ENCODE data around the gene ATP2B2. TPM values are rescaled to one million over a fixed set of nuclear protein-coding genes. Genes with fewer than 3 reads are reported as not detected.

ATP2B2 gene
- total RNA-seq, 1 donor from 2014 or later, result 3.7 TPM

DNA sequence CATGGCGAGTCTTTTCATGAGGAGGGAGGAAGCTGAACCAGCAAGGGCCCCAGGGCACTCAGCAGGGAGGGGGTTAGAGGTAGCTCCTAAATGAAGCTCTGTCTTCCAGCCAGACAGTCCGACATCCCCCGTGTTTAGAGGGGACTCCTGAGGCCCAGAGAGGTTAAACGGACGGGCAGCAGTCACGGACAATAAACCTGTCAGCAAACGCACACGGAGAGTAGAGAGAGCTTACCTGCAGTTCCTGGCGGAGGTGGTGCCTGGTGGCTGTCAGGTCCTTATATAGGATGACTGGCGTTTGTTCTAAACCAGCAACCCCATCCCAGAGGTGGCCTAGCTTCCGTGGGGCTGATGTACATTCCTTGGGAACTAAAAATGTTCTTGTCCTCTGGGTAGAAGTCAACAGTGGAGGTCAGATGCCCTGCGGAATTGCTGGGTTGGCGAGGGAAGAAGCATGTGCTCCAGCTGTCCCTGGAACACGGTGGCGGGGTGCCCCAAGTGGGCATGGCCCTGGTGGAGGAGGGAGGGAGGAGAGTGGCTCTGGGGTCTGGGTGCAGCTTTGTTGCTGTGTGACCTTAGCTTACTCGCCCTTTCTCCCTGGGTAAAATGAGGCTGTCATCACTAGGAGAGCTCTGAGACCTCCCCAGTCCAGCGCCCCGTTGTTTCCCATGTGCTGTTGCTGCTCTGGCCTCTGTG, 214.8 kb downstream of the ATP2B2 start:
- H3K4me3 ChIP-seq (ENCODE audit: low read length in 3 of 3), result no peak overlapping the region
- peak overlapping the region in 1 of 3 donors; percentile 40 for H3K9ac ChIP-seq (ENCODE audit: low read depth in 1 of 3, low read length in 3 of 3)
- H3K4me1 ChIP-seq (ENCODE audit: control insufficient read depth in 3 of 3, insufficient read depth in 3 of 3, low read length in 3 of 3), result peaks cover 0 to 9% (median 0%) of the 10 kb centered on the region in 3 donors
- no peak overlapping the region for H3K27ac ChIP-seq (ENCODE audit: low read depth, low read length)
- peaks cover 23 to 37% (median 23%) of the 10 kb centered on the region in 3 donors for H3K36me3 ChIP-seq (ENCODE audit: control insufficient read depth in 3 of 3, insufficient read depth in 3 of 3, low read length in 3 of 3)
- no peaks in the 10 kb centered on the region for H3K27me3 ChIP-seq (ENCODE audit: control insufficient read depth in 3 of 3, insufficient read depth in 3 of 3, low read length in 3 of 3)
- H3K9me3 ChIP-seq (ENCODE audit: control insufficient read depth in 3 of 3, low read length in 3 of 3), result no peaks in the 10 kb centered on the region

DNA sequence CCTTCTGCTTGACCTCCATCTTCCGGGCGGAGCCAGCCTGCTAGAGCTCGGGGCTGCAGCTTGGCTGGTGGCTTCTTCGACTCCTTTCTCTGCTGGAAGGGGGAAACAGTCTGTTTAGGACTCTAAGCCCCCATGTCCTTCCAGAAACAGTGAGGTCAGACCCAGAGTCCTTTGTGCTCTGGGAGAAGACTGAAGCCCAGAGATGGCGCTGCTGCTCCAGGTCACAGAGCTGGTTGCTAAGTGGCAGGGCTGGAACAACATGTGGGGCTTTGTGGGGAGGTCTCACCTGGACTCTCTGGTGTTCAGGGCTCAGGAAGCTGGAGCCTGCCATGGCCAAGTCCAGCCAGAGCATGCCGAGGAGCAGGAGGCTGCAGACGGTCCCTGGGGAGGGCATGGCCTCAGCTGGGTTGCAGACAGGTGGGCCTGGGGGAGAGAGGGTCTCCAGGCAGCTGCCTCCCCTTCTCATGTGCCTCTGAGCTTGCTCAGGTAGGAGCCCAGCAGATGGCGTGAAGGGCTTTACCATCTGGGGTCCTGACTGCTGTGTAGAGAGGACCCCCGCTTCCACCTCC, 215.5 kb downstream of the ATP2B2 start:
- no peaks in the 10 kb centered on the region for H3K27me3 ChIP-seq (ENCODE audit: control insufficient read depth in 3 of 3, insufficient read depth in 3 of 3, low read length in 3 of 3)
- peaks cover 23 to 38% (median 23%) of the 10 kb centered on the region in 3 donors for H3K36me3 ChIP-seq (ENCODE audit: control insufficient read depth in 3 of 3, insufficient read depth in 3 of 3, low read length in 3 of 3)
- H3K4me1 ChIP-seq (ENCODE audit: control insufficient read depth in 3 of 3, insufficient read depth in 3 of 3, low read length in 3 of 3), result peaks cover 0 to 9% (median 0%) of the 10 kb centered on the region in 3 donors
- H3K9me3 ChIP-seq (ENCODE audit: control insufficient read depth in 3 of 3, low read length in 3 of 3), result no peaks in the 10 kb centered on the region
- H3K27ac ChIP-seq (ENCODE audit: low read depth, low read length), result no peak overlapping the region
- peak overlapping the region in 1 of 3 donors; percentile 40 for H3K9ac ChIP-seq (ENCODE audit: low read depth in 1 of 3, low read length in 3 of 3)
- no peak overlapping the region for H3K4me3 ChIP-seq (ENCODE audit: low read length in 3 of 3)

DNA sequence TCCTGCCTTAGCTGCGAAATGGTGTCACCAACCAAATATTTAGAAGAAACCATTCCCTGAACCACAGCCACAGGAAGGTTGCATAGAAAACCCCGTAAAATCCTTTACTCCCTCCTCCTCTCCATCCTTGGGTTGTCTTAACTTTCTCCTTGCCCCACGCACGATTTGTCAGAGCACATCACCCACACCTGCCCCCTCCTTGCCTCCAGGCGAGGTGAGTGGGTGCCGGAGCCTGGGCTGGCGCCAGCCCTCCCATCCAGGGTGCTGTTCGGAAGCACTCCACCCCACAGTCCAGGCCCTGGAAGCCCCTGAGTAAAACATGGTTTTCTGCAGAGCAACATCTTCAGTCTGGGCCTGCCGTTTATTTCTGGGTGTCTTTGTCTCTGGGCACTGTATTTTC, 216.3 kb downstream of the ATP2B2 start:
- no peak overlapping the region for H3K27ac ChIP-seq (ENCODE audit: low read depth, low read length)
- no peak overlapping the region for H3K9ac ChIP-seq (ENCODE audit: low read depth in 1 of 3, low read length in 3 of 3)
- no peak overlapping the region for H3K4me3 ChIP-seq (ENCODE audit: low read length in 3 of 3)
- no peaks in the 10 kb centered on the region for H3K9me3 ChIP-seq (ENCODE audit: control insufficient read depth in 3 of 3, low read length in 3 of 3)
- peaks cover 23 to 43% (median 23%) of the 10 kb centered on the region in 3 donors for H3K36me3 ChIP-seq (ENCODE audit: control insufficient read depth in 3 of 3, insufficient read depth in 3 of 3, low read length in 3 of 3)
- no peaks in the 10 kb centered on the region for H3K27me3 ChIP-seq (ENCODE audit: control insufficient read depth in 3 of 3, insufficient read depth in 3 of 3, low read length in 3 of 3)
- H3K4me1 ChIP-seq (ENCODE audit: control insufficient read depth in 3 of 3, insufficient read depth in 3 of 3, low read length in 3 of 3), result peaks cover 0 to 9% (median 0%) of the 10 kb centered on the region in 3 donors

DNA sequence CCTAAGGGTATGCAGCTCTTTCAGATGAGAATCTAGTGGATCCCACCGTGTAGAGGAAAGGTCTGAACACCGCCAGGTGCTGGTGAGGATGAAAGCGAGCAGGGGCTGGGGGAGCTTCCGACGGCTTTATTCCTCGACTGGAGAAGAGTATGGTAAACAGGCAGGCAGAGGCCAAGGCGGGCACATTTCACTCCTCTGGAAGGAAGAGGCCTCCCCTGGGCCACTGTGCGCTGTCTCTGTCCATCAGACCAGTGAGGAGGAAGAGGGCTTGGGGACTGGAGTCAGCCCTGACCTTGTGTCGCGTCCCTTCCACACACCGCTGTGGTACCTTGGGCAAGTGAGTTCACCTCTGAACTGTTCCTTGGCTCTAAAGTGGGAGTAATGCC, 216.8 kb downstream of the ATP2B2 start:
- Histone ChIP-seq H3K9me3 (ENCODE audit: control insufficient read depth in 3 of 3, low read length in 3 of 3) (no peaks in the 10 kb centered on the region), H3K27me3 (ENCODE audit: control insufficient read depth in 3 of 3, insufficient read depth in 3 of 3, low read length in 3 of 3) (no peaks in the 10 kb centered on the region), H3K4me3 (ENCODE audit: low read length in 3 of 3) (no peak overlapping the region), H3K9ac (ENCODE audit: low read depth in 1 of 3, low read length in 3 of 3) (no peak overlapping the region), H3K27ac (ENCODE audit: low read depth, low read length) (no peak overlapping the region), H3K4me1 (ENCODE audit: control insufficient read depth in 3 of 3, insufficient read depth in 3 of 3, low read length in 3 of 3) (peaks cover 0 to 9% (median 0%) of the 10 kb centered on the region in 3 donors), H3K36me3 (ENCODE audit: control insufficient read depth in 3 of 3, insufficient read depth in 3 of 3, low read length in 3 of 3) (peaks cover 24 to 48% (median 28%) of the 10 kb centered on the region in 3 donors)

DNA sequence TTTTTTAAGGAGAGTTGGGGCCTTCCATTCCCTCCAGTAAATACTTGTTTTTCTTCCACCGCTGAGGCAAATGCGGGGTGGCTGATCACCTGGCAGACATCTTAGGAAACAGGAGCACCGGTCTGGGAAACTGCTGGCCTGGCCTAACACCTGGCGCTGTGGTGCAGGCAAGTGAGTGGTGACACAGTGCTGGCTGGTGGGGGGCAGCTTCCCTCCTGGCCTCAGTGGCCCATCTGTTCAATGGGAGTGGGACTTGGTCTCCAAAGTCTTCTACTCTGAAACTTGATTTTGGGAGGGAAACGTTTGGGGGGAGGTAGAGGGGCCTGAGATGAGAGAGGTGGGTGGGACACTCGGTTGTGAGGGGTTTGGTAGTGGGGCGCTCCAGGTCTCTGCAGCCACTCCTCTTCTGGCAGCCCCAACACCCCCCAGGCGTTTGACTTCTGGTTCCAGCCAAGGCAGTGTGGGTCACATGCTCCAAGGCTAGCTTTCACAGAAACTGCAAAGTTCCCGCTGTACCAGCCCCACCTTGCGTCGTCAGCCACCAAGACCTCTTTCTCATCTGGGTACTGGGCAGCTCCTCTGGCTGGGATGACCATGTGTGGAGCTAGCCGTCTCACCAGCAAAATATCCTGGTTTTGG, 217.3 kb downstream of the ATP2B2 start:
- no peaks in the 10 kb centered on the region for H3K9me3 ChIP-seq (ENCODE audit: control insufficient read depth in 3 of 3, low read length in 3 of 3)
- H3K9ac ChIP-seq (ENCODE audit: low read depth in 1 of 3, low read length in 3 of 3), result no peak overlapping the region
- no peak overlapping the region for H3K27ac ChIP-seq (ENCODE audit: low read depth, low read length)
- H3K27me3 ChIP-seq (ENCODE audit: control insufficient read depth in 3 of 3, insufficient read depth in 3 of 3, low read length in 3 of 3), result no peaks in the 10 kb centered on the region
- peaks cover 0 to 8% (median 0%) of the 10 kb centered on the region in 3 donors for H3K4me1 ChIP-seq (ENCODE audit: control insufficient read depth in 3 of 3, insufficient read depth in 3 of 3, low read length in 3 of 3)
- H3K4me3 ChIP-seq (ENCODE audit: low read length in 3 of 3), result no peak overlapping the region
- H3K36me3 ChIP-seq (ENCODE audit: control insufficient read depth in 3 of 3, insufficient read depth in 3 of 3, low read length in 3 of 3), result peaks cover 28 to 51% (median 31%) of the 10 kb centered on the region in 3 donors

DNA sequence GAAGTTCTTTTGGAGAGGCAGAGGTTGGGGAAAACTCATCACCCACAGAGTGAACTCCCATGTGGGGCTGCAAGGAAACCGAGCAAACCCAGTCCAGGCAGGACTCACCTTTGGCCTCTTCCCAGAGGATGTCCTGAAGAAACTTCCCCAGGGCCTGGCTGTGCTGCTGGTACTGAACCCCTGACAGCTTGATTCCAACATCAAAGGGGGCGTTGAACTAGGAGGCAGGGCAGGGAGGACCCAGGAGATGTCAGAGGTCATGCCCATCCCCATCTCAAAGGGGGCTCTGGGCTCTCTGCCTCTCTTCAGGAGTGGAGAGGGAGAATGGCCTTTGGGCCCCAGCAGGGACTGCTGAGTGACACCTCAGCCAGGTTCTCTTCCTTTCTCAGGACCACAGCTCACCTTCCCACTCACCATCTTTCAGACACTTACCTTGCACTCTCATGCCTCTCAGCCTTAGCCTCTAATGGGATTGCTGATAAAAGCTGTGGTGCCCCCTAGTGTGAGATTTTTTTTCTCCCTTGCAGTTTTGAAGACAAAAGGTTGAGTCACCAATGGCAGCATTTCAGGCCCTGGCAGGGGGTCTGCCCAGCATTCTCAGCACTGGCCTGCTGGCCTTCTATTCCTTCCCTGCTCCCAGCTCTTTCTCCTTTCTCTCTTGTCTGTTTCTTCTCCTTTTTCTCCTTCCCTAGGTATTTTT, 218.6 kb downstream of the ATP2B2 start:
- no peak overlapping the region for H3K9ac ChIP-seq (ENCODE audit: low read depth in 1 of 3, low read length in 3 of 3)
- no peaks in the 10 kb centered on the region for H3K27me3 ChIP-seq (ENCODE audit: control insufficient read depth in 3 of 3, insufficient read depth in 3 of 3, low read length in 3 of 3)
- H3K9me3 ChIP-seq (ENCODE audit: control insufficient read depth in 3 of 3, low read length in 3 of 3), result no peaks in the 10 kb centered on the region
- H3K4me3 ChIP-seq (ENCODE audit: low read length in 3 of 3), result no peak overlapping the region
- H3K4me1 ChIP-seq (ENCODE audit: control insufficient read depth in 3 of 3, insufficient read depth in 3 of 3, low read length in 3 of 3), result no peaks in the 10 kb centered on the region
- peaks cover 26 to 51% (median 30%) of the 10 kb centered on the region in 3 donors for H3K36me3 ChIP-seq (ENCODE audit: control insufficient read depth in 3 of 3, insufficient read depth in 3 of 3, low read length in 3 of 3)
- H3K27ac ChIP-seq (ENCODE audit: low read depth, low read length), result no peak overlapping the region

DNA sequence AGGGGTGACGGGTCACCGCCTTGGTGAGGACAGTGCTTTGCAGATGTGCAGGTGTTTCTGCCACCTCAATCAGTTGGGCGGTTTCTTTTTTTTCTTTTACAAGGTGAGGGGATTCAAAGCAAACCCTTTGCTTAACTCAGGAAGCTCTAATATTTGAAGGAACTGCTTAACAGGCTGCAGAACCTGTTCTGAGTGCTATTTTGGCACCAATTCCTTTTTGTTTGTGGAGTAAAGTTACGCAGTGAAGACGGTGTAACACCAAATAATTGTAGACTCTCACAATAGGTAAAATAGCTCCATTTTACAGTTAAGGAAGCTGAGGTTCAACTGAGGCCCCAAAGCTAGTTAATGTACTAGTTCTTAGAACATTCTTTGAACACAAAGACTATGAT, 219.3 kb downstream of the ATP2B2 start:
- no peak overlapping the region for H3K4me3 ChIP-seq (ENCODE audit: low read length in 3 of 3)
- peaks cover 22 to 51% (median 28%) of the 10 kb centered on the region in 3 donors for H3K36me3 ChIP-seq (ENCODE audit: control insufficient read depth in 3 of 3, insufficient read depth in 3 of 3, low read length in 3 of 3)
- no peak overlapping the region for H3K9ac ChIP-seq (ENCODE audit: low read depth in 1 of 3, low read length in 3 of 3)
- no peaks in the 10 kb centered on the region for H3K4me1 ChIP-seq (ENCODE audit: control insufficient read depth in 3 of 3, insufficient read depth in 3 of 3, low read length in 3 of 3)
- no peaks in the 10 kb centered on the region for H3K27me3 ChIP-seq (ENCODE audit: control insufficient read depth in 3 of 3, insufficient read depth in 3 of 3, low read length in 3 of 3)
- no peaks in the 10 kb centered on the region for H3K9me3 ChIP-seq (ENCODE audit: control insufficient read depth in 3 of 3, low read length in 3 of 3)
- H3K27ac ChIP-seq (ENCODE audit: low read depth, low read length), result no peak overlapping the region

DNA sequence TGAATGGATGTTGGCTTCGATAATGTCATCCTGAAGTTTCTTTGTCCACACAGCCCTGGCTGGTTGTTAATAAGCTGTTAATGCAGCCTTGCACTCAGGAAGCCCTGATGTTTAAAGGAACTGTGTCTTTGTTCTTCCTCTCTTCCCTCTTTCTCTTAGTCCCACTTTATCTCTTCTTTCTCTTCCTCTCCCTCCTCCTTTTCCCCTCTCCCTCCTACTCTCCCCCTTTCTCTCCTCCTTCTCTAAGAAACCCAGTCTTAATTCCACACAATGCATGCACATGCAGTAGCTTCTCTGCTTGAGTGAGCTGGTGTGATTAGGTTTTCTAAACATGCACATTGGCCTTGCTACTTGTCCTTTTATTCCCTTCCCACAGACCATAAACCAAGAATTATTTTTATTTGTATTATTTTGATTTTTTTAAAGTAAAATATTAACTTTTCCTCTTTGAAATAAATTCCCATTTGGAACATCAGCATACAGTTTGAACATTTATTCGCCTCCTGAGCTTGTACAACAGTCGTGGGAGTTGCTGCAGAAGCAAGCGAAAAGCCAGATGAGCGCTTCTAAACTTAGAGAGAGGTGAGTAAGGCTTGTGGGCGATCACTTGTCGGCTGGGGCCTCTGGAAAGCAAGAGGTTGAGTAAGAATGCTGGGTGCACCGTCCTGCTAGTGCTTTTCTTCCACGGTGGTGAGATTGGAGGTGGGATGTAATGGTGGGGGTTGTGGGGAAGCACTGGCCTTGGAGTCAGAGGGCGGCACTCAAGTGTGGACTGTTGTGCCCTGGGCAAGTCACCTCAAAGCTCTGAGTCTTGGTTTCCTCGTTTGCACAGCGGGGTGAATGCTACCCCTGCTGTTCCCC, 219.9 kb downstream of the ATP2B2 start:
- Histone ChIP-seq H3K4me3 (ENCODE audit: low read length in 3 of 3) (no peak overlapping the region), H3K36me3 (ENCODE audit: control insufficient read depth in 3 of 3, insufficient read depth in 3 of 3, low read length in 3 of 3) (peaks cover 27 to 57% (median 32%) of the 10 kb centered on the region in 3 donors), H3K4me1 (ENCODE audit: control insufficient read depth in 3 of 3, insufficient read depth in 3 of 3, low read length in 3 of 3) (no peaks in the 10 kb centered on the region), H3K9me3 (ENCODE audit: control insufficient read depth in 3 of 3, low read length in 3 of 3) (no peaks in the 10 kb centered on the region), H3K27me3 (ENCODE audit: control insufficient read depth in 3 of 3, insufficient read depth in 3 of 3, low read length in 3 of 3) (no peaks in the 10 kb centered on the region), H3K9ac (ENCODE audit: low read depth in 1 of 3, low read length in 3 of 3) (no peak overlapping the region), H3K27ac (ENCODE audit: low read depth, low read length) (no peak overlapping the region)

DNA sequence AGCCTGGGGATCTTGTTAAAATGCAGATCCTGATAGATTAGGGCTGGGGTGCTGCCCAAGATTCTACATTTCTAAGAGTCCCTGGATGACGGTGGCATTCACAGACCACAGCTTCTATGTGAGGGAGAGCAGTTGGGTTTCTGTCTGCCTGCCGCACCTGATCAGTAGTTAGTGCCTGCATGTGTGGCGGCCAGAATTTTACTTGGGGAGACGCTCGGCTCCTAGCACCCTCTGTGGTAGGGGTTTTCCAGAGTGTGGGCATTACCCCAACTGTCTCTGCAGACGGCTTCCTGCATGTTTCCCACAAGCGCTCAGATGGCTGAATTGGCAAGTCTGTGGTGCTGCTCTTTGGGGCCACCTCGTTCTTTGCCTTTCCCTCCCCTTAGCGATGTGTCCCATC, 220.9 kb downstream of the ATP2B2 start:
- Histone ChIP-seq H3K27ac (ENCODE audit: low read depth, low read length) (no peak overlapping the region), H3K27me3 (ENCODE audit: control insufficient read depth in 3 of 3, insufficient read depth in 3 of 3, low read length in 3 of 3) (no peaks in the 10 kb centered on the region), H3K36me3 (ENCODE audit: control insufficient read depth in 3 of 3, insufficient read depth in 3 of 3, low read length in 3 of 3) (peaks cover 36 to 61% (median 41%) of the 10 kb centered on the region in 3 donors), H3K4me1 (ENCODE audit: control insufficient read depth in 3 of 3, insufficient read depth in 3 of 3, low read length in 3 of 3) (no peaks in the 10 kb centered on the region), H3K9ac (ENCODE audit: low read depth in 1 of 3, low read length in 3 of 3) (no peak overlapping the region), H3K9me3 (ENCODE audit: control insufficient read depth in 3 of 3, low read length in 3 of 3) (no peaks in the 10 kb centered on the region), H3K4me3 (ENCODE audit: low read length in 3 of 3) (no peak overlapping the region)
